Ishikawa (cell line): ENCODE measurements around the gene DNAJC6.

Source experiments
- EGR1 ChIP-seq: IDR thresholded peaks from 2 replicates; pipeline ENCODE4 v1.6.1; 2012
- TAF1 ChIP-seq: IDR thresholded peaks from 2 replicates; pipeline ENCODE4 v1.6.1; 2012; ENCODE audit warnings: low read depth, mild to moderate bottlenecking
- TF ChIP-seq, protein P1 (sequence below): IDR thresholded peaks from 2 replicates; pipeline ENCODE4 v1.6.1; 2012
- TF ChIP-seq, protein P2 (sequence below): IDR thresholded peaks from 2 replicates; pipeline ENCODE4 v1.6.1; 2012

- TF ChIP-seq, protein P1, sequence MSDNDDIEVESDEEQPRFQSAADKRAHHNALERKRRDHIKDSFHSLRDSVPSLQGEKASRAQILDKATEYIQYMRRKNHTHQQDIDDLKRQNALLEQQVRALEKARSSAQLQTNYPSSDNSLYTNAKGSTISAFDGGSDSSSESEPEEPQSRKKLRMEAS, result no peak
- TF ChIP-seq TAF1, result no peak
- TF ChIP-seq EGR1, result no peak
- TF ChIP-seq, protein P2, sequence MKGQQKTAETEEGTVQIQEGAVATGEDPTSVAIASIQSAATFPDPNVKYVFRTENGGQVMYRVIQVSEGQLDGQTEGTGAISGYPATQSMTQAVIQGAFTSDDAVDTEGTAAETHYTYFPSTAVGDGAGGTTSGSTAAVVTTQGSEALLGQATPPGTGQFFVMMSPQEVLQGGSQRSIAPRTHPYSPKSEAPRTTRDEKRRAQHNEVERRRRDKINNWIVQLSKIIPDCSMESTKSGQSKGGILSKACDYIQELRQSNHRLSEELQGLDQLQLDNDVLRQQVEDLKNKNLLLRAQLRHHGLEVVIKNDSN, result no peak
These were observed 133.1 kb downstream of the DNAJC6 start for GRCh38 chr1:65442442-65442841.
